Rectal smooth muscle tissue (tissue), 1 donor: Measurements from ENCODE around the gene DCLRE1C.
"Not testable (repeated sequence)": the region's sequence is repeated elsewhere in the genome, so short reads cannot be mapped to it uniquely, and the experiment has no call there.

ENCODE experiments used
- H3K27ac ChIP-seq: one replicate; pipeline ENCODE4 v1.7.0; 2013; ENCODE audit warnings: low read depth, low read length, inconsistent platforms
- H3K27me3 ChIP-seq: one replicate; pipeline ENCODE4 v1.7.0; 2013; ENCODE audit warnings: low read length; ENCODE audit not compliant: control insufficient read depth, insufficient read depth
- H3K36me3 ChIP-seq: one replicate; pipeline ENCODE4 v1.7.0; 2013; ENCODE audit warnings: low read length; ENCODE audit not compliant: control insufficient read depth, insufficient read depth
- H3K4me1 ChIP-seq: one replicate; pipeline ENCODE4 v1.7.0; 2013; ENCODE audit warnings: low read length; ENCODE audit not compliant: control insufficient read depth, insufficient read depth
- H3K4me3 ChIP-seq: one replicate; pipeline ENCODE4 v1.7.0; 2013; ENCODE audit warnings: low read length
- H3K9ac ChIP-seq: one replicate; pipeline ENCODE4 v1.7.0; 2013; ENCODE audit warnings: low read length

DCLRE1C gene

GRCh38 chr10:14930610-14931009 lies 23.3 kb downstream of the DCLRE1C start:
- no peak overlapping the region for H3K4me3 ChIP-seq
- no peaks in the 10 kb centered on the region for H3K27me3 ChIP-seq
- peaks cover 5% of the 10 kb centered on the region for H3K36me3 ChIP-seq
- H3K27ac ChIP-seq = no peak overlapping the region
- H3K4me1 ChIP-seq = no peaks in the 10 kb centered on the region
- H3K9ac ChIP-seq = no peak overlapping the region

GRCh38 chr10:14926722-14927416 lies 27.0 kb downstream of the DCLRE1C start:
- no peaks in the 10 kb centered on the region for H3K4me1 ChIP-seq
- no peak overlapping the region for H3K9ac ChIP-seq
- no peak overlapping the region for H3K27ac ChIP-seq
- no peaks in the 10 kb centered on the region for H3K27me3 ChIP-seq
- H3K36me3 ChIP-seq = peaks cover 18% of the 10 kb centered on the region
- H3K4me3 ChIP-seq = no peak overlapping the region

DNA sequence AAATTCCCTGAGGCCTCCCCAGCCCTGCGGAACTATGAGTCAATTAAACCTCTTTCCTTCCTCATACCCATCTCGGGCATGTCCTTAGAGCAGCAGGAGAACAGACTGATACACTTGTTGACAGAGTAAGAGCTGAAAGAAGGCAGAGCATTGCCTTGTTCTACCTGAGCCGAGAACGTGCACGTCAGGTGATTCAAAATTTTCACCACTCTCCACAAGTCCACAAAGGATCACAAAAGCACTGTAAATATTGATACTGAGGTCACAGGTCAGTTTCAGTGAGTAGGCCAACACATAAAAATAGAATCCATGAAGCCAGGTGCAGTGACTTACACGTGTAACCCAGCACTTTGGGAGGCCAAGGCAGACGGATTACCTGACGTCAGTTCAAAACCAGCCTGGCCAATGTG lies 27.8 kb downstream of the DCLRE1C start:
- Histone ChIP-seq H3K4me3 (no peak overlapping the region), H3K36me3 (peaks cover 24% of the 10 kb centered on the region)

DNA sequence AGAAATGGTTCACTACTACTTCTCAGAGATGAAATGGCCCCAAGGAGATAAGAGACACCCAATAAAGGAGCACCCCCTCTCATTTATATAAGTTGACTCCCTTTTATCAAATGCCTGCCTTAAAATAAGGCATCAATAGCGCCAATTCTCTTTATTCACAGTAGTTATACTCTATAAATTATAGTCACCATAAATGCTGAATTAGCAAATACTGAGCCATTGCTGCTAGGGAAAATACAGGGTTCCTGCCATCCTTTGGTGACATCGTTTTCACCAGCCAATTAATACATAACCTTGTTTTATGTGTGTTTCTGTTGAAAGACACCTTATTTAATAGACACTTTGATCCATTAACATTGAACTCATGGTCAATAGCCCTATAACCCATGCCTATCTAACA lies 28.6 kb downstream of the DCLRE1C start:
- Histone ChIP-seq H3K27me3 (no peaks in the 10 kb centered on the region), H3K36me3 (peaks cover 27% of the 10 kb centered on the region), H3K27ac (no peak overlapping the region), H3K4me3 (no peak overlapping the region), H3K4me1 (no peaks in the 10 kb centered on the region), H3K9ac (no peak overlapping the region)

More for the DNA sequence above, 27.8 kb downstream of the DCLRE1C start:
- Histone ChIP-seq H3K27ac (no peak overlapping the region), H3K4me1 (no peaks in the 10 kb centered on the region), H3K27me3 (no peaks in the 10 kb centered on the region), H3K9ac (no peak overlapping the region)

DNA sequence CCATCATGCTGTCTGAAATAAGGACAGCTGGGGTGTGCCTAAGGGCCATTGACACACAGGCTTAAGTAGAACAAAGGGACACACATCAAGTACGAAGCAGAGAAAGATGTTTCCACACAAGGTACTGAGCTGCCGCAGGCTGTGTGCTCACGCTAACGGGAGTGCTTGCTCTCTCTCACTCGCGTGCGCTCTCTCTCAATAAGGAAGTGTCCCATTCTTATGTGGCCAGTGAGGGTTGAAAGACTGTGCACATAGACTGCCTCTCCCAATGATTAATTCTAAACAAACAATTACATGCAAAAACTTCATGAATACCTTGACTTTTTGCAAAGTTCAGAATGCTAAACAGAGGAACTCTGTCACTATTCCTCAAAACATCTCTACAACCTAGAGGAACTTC lies 29.9 kb downstream of the DCLRE1C start:
- Histone ChIP-seq H3K4me3 (no peak overlapping the region), H3K4me1 (no peaks in the 10 kb centered on the region), H3K9ac (no peak overlapping the region), H3K27ac (no peak overlapping the region), H3K36me3 (peaks cover 33% of the 10 kb centered on the region), H3K27me3 (no peaks in the 10 kb centered on the region)

DNA sequence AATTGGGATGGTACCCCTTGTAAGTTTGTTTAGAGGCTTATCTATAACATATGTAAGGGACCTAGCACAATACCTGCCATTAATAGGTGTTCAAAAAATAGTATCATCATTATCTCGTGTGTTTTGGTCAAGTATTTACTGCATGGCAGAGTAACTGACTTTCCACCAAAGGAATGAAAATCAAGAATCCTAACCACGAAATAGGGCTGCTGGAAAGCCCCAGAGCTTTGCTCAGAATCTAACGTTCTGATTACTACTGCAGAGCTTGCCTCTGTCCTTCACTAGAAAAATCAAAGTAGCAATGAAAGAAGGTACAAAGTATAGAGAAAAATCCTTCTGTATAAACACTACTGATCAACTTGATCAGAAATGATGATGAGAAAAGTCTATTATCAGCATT lies 34.9 kb downstream of the DCLRE1C start:
- Histone ChIP-seq H3K9ac (no peak overlapping the region), H3K27me3 (no peaks in the 10 kb centered on the region), H3K4me1 (no peaks in the 10 kb centered on the region), H3K36me3 (peaks cover 42% of the 10 kb centered on the region), H3K27ac (no peak overlapping the region), H3K4me3 (no peak overlapping the region)

DNA sequence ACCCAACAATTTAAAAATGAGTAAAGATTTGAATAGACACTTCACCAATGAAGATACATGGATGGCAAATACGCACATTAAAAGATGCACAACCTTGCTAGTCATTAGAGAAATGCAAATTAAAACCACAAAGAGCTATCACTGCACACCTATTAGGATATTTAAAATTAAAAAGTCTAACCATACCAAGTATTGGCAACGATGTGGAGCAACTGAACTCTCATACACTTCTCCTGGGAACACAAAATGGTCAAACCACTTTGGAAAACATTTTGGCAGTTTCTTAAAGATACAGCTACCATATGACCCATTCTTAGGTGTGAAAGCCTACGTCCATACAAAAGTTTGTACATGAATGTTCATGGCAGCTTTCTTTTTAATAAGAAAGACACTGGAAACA lies 36.1 kb downstream of the DCLRE1C start:
- Histone ChIP-seq H3K4me3 (no peak overlapping the region), H3K27me3 (no peaks in the 10 kb centered on the region), H3K36me3 (peaks cover 39% of the 10 kb centered on the region)

GRCh38 chr10:14916600-14916999 lies 37.3 kb downstream of the DCLRE1C start:
- no peaks in the 10 kb centered on the region for H3K4me1 ChIP-seq
- peaks cover 29% of the 10 kb centered on the region for H3K36me3 ChIP-seq
- H3K4me3 ChIP-seq = no peak overlapping the region
- H3K27ac ChIP-seq = no peak overlapping the region
- H3K9ac ChIP-seq = no peak overlapping the region
- no peaks in the 10 kb centered on the region for H3K27me3 ChIP-seq

More for the DNA sequence above, 36.1 kb downstream of the DCLRE1C start:
- Histone ChIP-seq H3K27ac (no peak overlapping the region), H3K4me1 (no peaks in the 10 kb centered on the region), H3K9ac (no peak overlapping the region)

GRCh38 chr10:14911801-14912200 lies 42.1 kb downstream of the DCLRE1C start:
- H3K4me3 ChIP-seq = no peak overlapping the region
- no peaks in the 10 kb centered on the region for H3K27me3 ChIP-seq
- no peak overlapping the region for H3K9ac ChIP-seq
- no peak overlapping the region for H3K27ac ChIP-seq
- no peaks in the 10 kb centered on the region for H3K4me1 ChIP-seq
- peaks cover 13% of the 10 kb centered on the region for H3K36me3 ChIP-seq

DNA sequence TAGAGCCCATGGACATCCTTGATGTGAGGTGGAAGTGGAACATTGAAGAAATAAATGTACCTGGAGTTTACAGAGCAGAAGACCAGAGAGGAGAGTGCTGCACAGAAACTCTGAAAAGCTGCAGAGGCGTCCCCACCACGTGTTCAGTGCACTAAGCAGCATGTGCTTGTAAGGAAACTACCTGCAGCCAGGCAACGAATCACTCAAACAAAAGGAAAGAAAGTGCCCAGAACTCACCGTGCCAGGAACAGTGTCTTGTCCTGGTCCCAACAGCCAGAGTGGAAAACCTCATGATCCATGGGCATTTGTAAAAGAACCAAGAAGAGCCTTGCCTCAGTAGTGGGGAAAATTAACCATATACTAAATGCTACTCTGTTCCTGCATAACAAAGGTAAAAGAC lies 42.9 kb downstream of the DCLRE1C start:
- no peak overlapping the region for H3K9ac ChIP-seq
- no peak overlapping the region for H3K27ac ChIP-seq
- peaks cover 10% of the 10 kb centered on the region for H3K36me3 ChIP-seq
- no peak overlapping the region for H3K4me3 ChIP-seq
- H3K27me3 ChIP-seq = no peaks in the 10 kb centered on the region
- H3K4me1 ChIP-seq = no peaks in the 10 kb centered on the region

GRCh38 chr10:14909101-14909500 lies 44.8 kb downstream of the DCLRE1C start:
- Histone ChIP-seq H3K27me3 (no peaks in the 10 kb centered on the region), H3K36me3 (peaks cover 10% of the 10 kb centered on the region), H3K9ac (no peak overlapping the region), H3K4me3 (no peak overlapping the region), H3K27ac (no peak overlapping the region), H3K4me1 (no peaks in the 10 kb centered on the region)

- H3K36me3 ChIP-seq = peaks cover 10% of the 10 kb centered on the region
- not testable (repeated sequence) for H3K4me1 ChIP-seq, H3K27ac ChIP-seq, H3K4me3 ChIP-seq, H3K9ac ChIP-seq, H3K27me3 ChIP-seq
These were observed 46.3 kb downstream of the DCLRE1C start for GRCh38 chr10:14907591-14907990.

GRCh38 chr10:14906765-14907164 lies 47.1 kb downstream of the DCLRE1C start:
- no peak overlapping the region for H3K27ac ChIP-seq
- peaks cover 10% of the 10 kb centered on the region for H3K36me3 ChIP-seq
- H3K4me1 ChIP-seq = no peaks in the 10 kb centered on the region
- no peak overlapping the region for H3K9ac ChIP-seq
- no peaks in the 10 kb centered on the region for H3K27me3 ChIP-seq
- no peak overlapping the region for H3K4me3 ChIP-seq
